Fibroblast of villous mesenchyme (primary cell): ENCODE results near the gene C1orf198. TPM values are rescaled to one million over a fixed set of nuclear protein-coding genes. Genes with fewer than 3 reads are reported as not detected.

Experiments
- DNase-seq: peaks from one replicate; pipeline ENCODE4 v3.0.0-alpha.2; 2010; ENCODE audit warnings: low read depth
- H3K4me3 ChIP-seq: 2 replicates; pipeline ENCODE4 v1.5.1; 2011; ENCODE audit warnings: low read depth, mild to moderate bottlenecking, low read length
- total RNA-seq: library from RNA; depleted of rRNA; stranded (reverse); fragments of >200 nt; gene quantifications from 2 replicates; pipeline ENCODE4 v1.2.3, GENCODE V29; 2012
- TF ChIP-seq, protein P1 (sequence below): IDR thresholded peaks from 2 replicates; pipeline ENCODE4 v1.5.1; 2012; ENCODE audit warnings: low read depth, mild to moderate bottlenecking, low read length; ENCODE audit not compliant: insufficient read depth

Gene C1orf198
- total RNA-seq, 1 donor, result 399 TPM

DNA sequence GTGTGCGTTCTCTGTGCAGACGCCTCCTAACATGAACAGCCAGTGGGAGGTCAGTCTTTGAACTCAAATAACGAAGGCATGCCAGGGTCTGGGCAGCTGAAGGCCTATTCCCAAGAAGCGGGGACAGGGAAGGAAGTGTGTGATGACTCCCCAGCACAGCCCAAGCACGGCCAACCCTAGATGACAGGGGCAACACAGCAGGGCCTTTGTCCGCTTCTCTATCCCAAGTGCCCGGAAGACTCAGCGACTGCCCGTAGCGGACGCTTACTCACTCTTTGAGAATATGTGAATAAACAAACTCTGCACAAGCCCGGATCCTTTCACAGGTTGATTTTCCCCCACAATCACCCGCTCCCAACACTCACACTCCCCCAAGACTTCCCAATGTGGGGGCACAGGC is 11.2 kb downstream of the C1orf198 start:
- DNase-seq, result no peak
- no peak overlapping the region for H3K4me3 ChIP-seq

DNA sequence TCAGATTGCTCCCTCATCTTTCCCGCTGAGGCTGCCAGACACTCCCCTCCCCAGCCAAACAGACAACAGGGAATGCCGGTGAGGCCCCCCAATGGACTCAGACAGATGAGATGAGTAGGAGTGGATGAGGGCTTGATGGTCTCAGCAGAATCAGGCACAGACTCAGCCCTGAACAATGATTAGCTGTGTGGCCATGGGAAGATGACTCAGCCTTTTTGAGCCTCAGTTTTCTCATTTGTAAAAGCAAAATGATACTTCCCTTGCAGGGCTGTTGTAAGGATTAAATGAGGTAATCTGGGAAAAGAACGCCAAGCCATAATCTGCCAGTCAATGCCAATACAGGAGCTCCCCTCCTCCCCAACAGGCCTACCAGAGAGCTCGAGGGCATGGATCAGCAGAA is 12.4 kb downstream of the C1orf198 start:
- H3K4me3 ChIP-seq, result no peak overlapping the region
- TF ChIP-seq, protein P1, sequence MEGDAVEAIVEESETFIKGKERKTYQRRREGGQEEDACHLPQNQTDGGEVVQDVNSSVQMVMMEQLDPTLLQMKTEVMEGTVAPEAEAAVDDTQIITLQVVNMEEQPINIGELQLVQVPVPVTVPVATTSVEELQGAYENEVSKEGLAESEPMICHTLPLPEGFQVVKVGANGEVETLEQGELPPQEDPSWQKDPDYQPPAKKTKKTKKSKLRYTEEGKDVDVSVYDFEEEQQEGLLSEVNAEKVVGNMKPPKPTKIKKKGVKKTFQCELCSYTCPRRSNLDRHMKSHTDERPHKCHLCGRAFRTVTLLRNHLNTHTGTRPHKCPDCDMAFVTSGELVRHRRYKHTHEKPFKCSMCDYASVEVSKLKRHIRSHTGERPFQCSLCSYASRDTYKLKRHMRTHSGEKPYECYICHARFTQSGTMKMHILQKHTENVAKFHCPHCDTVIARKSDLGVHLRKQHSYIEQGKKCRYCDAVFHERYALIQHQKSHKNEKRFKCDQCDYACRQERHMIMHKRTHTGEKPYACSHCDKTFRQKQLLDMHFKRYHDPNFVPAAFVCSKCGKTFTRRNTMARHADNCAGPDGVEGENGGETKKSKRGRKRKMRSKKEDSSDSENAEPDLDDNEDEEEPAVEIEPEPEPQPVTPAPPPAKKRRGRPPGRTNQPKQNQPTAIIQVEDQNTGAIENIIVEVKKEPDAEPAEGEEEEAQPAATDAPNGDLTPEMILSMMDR, result no peak
- no peak for DNase-seq

More for the DNA sequence above, 11.2 kb downstream of the C1orf198 start:
- TF ChIP-seq, protein P1, result no peak

DNA sequence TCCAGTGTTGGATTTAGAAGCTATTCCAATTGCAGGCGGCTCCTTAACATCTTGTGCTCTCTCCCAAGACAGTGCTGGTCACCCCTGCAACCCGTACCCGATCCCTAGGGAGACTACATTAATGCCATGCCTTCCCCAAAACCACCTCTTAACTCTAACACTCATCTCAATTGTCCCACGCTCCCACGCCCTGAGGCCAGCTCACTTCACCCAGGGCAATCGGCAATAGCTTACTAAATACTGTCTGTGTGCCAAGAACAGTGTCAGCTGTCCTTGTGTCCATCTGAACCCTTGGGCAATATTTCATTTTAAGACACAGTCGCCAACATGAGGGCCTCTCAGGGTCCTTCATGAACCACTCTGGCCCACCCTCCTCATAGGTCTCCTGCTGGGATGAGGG is 13.9 kb downstream of the C1orf198 start:
- TF ChIP-seq, protein P1, result no peak
- no peak overlapping the region for H3K4me3 ChIP-seq
- DNase-seq, result no peak

DNA sequence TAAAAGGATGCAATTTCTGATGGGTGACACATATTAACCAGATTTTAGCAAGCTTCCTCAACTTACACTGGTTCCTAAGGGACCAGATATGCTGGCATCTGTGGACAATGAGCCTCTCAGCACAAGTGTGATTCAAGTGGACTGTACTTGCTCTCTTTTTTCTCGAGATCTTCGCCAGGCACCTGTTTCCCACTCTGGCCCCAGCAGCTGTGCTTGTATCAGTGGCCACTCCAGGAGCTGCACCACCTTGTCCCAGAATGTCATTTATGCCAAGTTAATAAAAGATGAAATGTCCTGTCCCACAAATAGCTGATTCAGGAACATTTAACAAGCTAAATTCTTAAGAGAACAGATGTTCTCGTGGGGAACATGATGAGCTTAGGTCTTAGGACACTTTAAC is 14.6 kb downstream of the C1orf198 start:
- TF ChIP-seq, protein P1, result no peak
- H3K4me3 ChIP-seq, result no peak overlapping the region
- no peak for DNase-seq

- DNase-seq, result no peak
- H3K4me3 ChIP-seq, result no peak overlapping the region
These were observed 15.4 kb downstream of the C1orf198 start for GRCh38 chr1:230852959-230853358.

DNA sequence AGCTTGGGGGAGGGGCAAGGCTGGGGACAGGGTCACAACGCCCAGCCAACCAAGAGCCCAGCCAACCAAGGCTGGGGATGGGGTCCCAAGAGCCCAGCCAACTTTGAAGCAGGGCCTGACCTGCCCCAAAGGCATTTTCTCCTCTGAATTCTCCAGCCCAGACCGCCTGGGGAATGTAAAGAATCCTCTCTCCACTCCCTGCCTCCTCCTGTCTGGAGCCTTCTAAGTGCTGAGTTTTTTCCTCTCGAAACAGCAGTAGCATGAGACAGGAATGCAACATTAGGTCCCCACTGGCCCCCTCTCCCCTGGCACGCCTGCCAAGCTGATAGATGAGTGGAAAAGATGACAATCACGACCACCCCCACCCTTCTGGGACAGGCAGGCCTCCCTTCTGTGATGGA is 17.0 kb downstream of the C1orf198 start:
- TF ChIP-seq, protein P1, result no peak
- H3K4me3 ChIP-seq, result no peak overlapping the region
- peak; percentile 28 for DNase-seq

More at GRCh38 chr1:230852959-230853358, 15.4 kb downstream of the C1orf198 start:
- TF ChIP-seq, protein P1, result no peak

DNA sequence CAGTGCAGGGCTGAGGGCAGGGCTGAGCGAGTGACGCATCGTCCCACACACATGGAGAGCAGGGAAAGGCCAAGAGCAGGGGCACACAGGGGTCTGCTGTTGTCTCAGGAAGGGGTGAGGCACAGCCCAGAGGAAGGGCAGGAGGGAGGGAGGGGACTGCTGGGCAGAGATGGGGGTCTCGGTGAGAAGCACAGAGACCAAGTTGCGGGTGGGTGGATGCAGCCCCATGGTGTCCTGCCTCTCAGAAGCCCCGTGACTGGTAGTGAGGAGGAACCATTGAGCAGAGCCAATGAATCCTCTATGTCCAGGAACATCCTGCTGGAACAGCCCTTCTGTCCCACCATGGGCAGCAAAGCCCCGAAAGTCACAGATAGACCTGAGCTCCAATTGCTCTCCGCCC is 17.8 kb downstream of the C1orf198 start:
- no peak overlapping the region for H3K4me3 ChIP-seq
- no peak for DNase-seq
- TF ChIP-seq, protein P1, result no peak
